HG02938 (cell line): ENCODE results near the gene CWC27.

ENCODE experiments used
- ATAC-seq: cut with Tn5 transposase; IDR thresholded peaks from one replicate; pipeline ENCODE4 v1.9.1; 2021; ENCODE audit warnings: mild to moderate bottlenecking, moderate library complexity; ENCODE audit not compliant: unreplicated experiment

Gene CWC27

GRCh38 chr5:64768358-64769312, at the start of gene CWC27, which contains the start of gene SREK1IP1:
TSS of gene CWC27 (plus strand) at chr5:64768930. CDS start at chr5:64769147, 217 bp downstream.
TSS of gene SREK1IP1 (minus strand) at chr5:64768691. CDS start at chr5:64768517, 174 bp downstream.
- ATAC-seq: peak; percentile 95

- ATAC-seq: no peak
These were observed 46.1 kb upstream of the CWC27 start for GRCh38 chr5:64722588-64722987.

- ATAC-seq: no peak
These were observed 41.6 kb upstream of the CWC27 start for GRCh38 chr5:64727150-64727549.

- no peak for ATAC-seq
These were observed 26.3 kb upstream of the CWC27 start for GRCh38 chr5:64742411-64742810.

- ATAC-seq: no peak
These were observed 25.9 kb upstream of the CWC27 start for GRCh38 chr5:64742821-64743220.

- ATAC-seq: no peak
These were observed 23.8 kb upstream of the CWC27 start for GRCh38 chr5:64744914-64745313.

- no peak for ATAC-seq
These were observed 22.3 kb upstream of the CWC27 start for GRCh38 chr5:64746446-64746845.

GRCh38 chr5:64749385-64749784, 19.3 kb upstream of the CWC27 start:
- ATAC-seq: no peak

GRCh38 chr5:64754066-64754465, 14.7 kb upstream of the CWC27 start:
- no peak for ATAC-seq

GRCh38 chr5:64758901-64759300, 9.8 kb upstream of the CWC27 start:
- no peak for ATAC-seq

GRCh38 chr5:64759960-64760660, 8.6 kb upstream of the CWC27 start:
- ATAC-seq: no peak

- ATAC-seq: no peak
These were observed 4.7 kb upstream of the CWC27 start for GRCh38 chr5:64763948-64764503.

- ATAC-seq: no peak
These were observed 2.8 kb upstream of the CWC27 start for GRCh38 chr5:64765804-64766504.

GRCh38 chr5:64766941-64767340, 1.8 kb upstream of the CWC27 start:
- ATAC-seq: no peak

- ATAC-seq: peak; percentile 13
These were observed 772 bp upstream of the CWC27 start for GRCh38 chr5:64767959-64768357.

- no peak for ATAC-seq
These were observed 1.1 kb downstream of the CWC27 start for GRCh38 chr5:64769855-64770254.

GRCh38 chr5:64771736-64772135, 3.0 kb downstream of the CWC27 start:
- ATAC-seq: no peak

GRCh38 chr5:64773533-64773932, 4.8 kb downstream of the CWC27 start:
- ATAC-seq: peak; percentile 44

GRCh38 chr5:64775291-64775690, 6.6 kb downstream of the CWC27 start:
- ATAC-seq: no peak

GRCh38 chr5:64784451-64785025, 15.8 kb downstream of the CWC27 start:
- ATAC-seq: peak; percentile 71

- no peak for ATAC-seq
These were observed 17.6 kb downstream of the CWC27 start for GRCh38 chr5:64786372-64786771.
